B cell (primary cell): ENCODE data around the gene POMT1. TPM values are rescaled to one million over a fixed set of nuclear protein-coding genes. Genes with fewer than 3 reads are reported as not detected.

Source experiments
- ATAC-seq: fragments of 200-7000 bp; cut with Tn5 transposase; one replicate; pipeline ENCODE4 v1.10.0; 2021; ENCODE audit warnings: low read depth, mild to moderate bottlenecking, moderate number of reproducible peaks, moderate library complexity
- CTCF ChIA-PET: fragments of 350-600 bp; sonication (Branson Sonifier 250); formaldehyde crosslinking; loops from one replicate; lab custom pipeline; 2021; ENCODE audit warnings: antibody characterized with exemption, inconsistent platforms; lab: Charles Lee
- POLR2A ChIA-PET: fragments of 350-600 bp; sonication (Branson Sonifier 250); formaldehyde crosslinking; loops from one replicate; lab custom pipeline; 2021; ENCODE audit warnings: antibody characterized with exemption; lab: Charles Lee
- DNase-seq: peaks from one replicate; pipeline ENCODE4 v3.0.0; 2013
- H2AFZ ChIP-seq: 2 replicates; pipeline ENCODE4 v1.6.1; 2012; ENCODE audit warnings: mild to moderate bottlenecking, low read depth, low read length; ENCODE audit not compliant: insufficient read depth, poor library complexity, severe bottlenecking
- H3K27ac ChIP-seq, 2 donors: 1 replicate in 1 of 2; 2 replicates in 1 of 2; pipeline ENCODE4 v1.5.1; 2012 to 2013; ENCODE audit warnings: low read length in 2 of 2, mild to moderate bottlenecking in 2 of 2, moderate library complexity in 1 of 2
- H3K27me3 ChIP-seq, 4 experiments: fragments of 200-600 bp in 1 of 4; sonication (generic) in 1 of 4; replicated peaks in 1 of 4; 1 replicate in 2 of 4; 2 replicates in 2 of 4; pipeline versions ENCODE4 v1.6.1 to v1.7.0; 2013 to 2016; ENCODE audit warnings: low read length in 3 of 4, mild to moderate bottlenecking in 2 of 4, mixed read lengths in 1 of 4, moderate library complexity in 1 of 4; ENCODE audit not compliant: insufficient read depth in 4 of 4, control insufficient read depth in 3 of 4; ENCODE audit errors: control extremely low read depth in 1 of 4
- H3K36me3 ChIP-seq, 2 experiments: replicated peaks in 1 of 2; 1 replicate in 1 of 2; 2 replicates in 1 of 2; pipeline versions ENCODE4 v1.6.1 to v1.7.1; 2013; ENCODE audit warnings: low read length in 1 of 2; ENCODE audit not compliant: insufficient read depth in 2 of 2, control insufficient read depth in 1 of 2; ENCODE audit errors: control extremely low read depth in 1 of 2, extremely low read depth in 1 of 2
- H3K4me1 ChIP-seq, 2 donors: fragments of 200-600 bp in 1 of 2; sonication (generic) in 1 of 2; 1 replicate in 1 of 2; 2 replicates in 1 of 2; pipeline versions ENCODE4 v1.5.1 to v1.6.1; 2013 to 2017; ENCODE audit warnings: low read length in 2 of 2; ENCODE audit not compliant: control insufficient read depth in 2 of 2, insufficient read depth in 2 of 2
- H3K4me2 ChIP-seq: replicated peaks from 2 replicates; pipeline ENCODE3; 2012; ENCODE audit warnings: mild to moderate bottlenecking, low read depth, low read length; ENCODE audit not compliant: poor library complexity, severe bottlenecking
- H3K4me3 ChIP-seq, 5 experiments: fragments of 200-600 bp in 1 of 5; sonication (generic) in 1 of 5; 1 replicate in 3 of 5; 2 replicates in 2 of 5; pipeline versions ENCODE4 v1.5.1 to v1.7.0; 2011 to 2016; ENCODE audit warnings: low read length in 4 of 5, mild to moderate bottlenecking in 4 of 5, low read depth in 2 of 5, control low read depth in 1 of 5, moderate library complexity in 1 of 5; ENCODE audit not compliant: insufficient read depth in 1 of 5; ENCODE audit errors: control extremely low read depth in 1 of 5, extremely low read depth in 1 of 5
- H3K79me2 ChIP-seq: fragments of 200-600 bp; sonication (generic); one replicate; pipeline ENCODE4 v1.6.0; 2016; ENCODE audit warnings: low read length; ENCODE audit not compliant: control insufficient read depth, insufficient read depth
- H3K9ac ChIP-seq: fragments of 200-600 bp; sonication (generic); 2 replicates; pipeline ENCODE4 v1.6.1; 2017; ENCODE audit warnings: mild to moderate bottlenecking, low read length, moderate library complexity
- H3K9me3 ChIP-seq, 3 donors: one replicate each; pipeline versions ENCODE4 v1.6.1 to v1.7.1; 2013; ENCODE audit warnings: low read length in 2 of 3; ENCODE audit not compliant: control insufficient read depth in 2 of 3, insufficient read depth in 1 of 3; ENCODE audit errors: control extremely low read depth in 1 of 3
- H4K20me1 ChIP-seq: 2 replicates; pipeline ENCODE4 v1.6.0; 2012; ENCODE audit warnings: mild to moderate bottlenecking, low read length; ENCODE audit not compliant: insufficient read depth, control insufficient read depth, poor library complexity, severe bottlenecking
- H3K27ac Mint-ChIP-seq: one replicate; pipeline ENCODE4 v1.8.0; 2021; ENCODE audit warnings: mixed read lengths
- H3K27me3 Mint-ChIP-seq: one replicate; pipeline ENCODE4 v1.8.0; 2021; ENCODE audit warnings: mixed read lengths
- H3K4me1 Mint-ChIP-seq: one replicate; pipeline ENCODE4 v1.8.0; 2021; ENCODE audit warnings: mixed read lengths
- H3K4me3 Mint-ChIP-seq: one replicate; pipeline ENCODE4 v1.8.0; 2021; ENCODE audit warnings: mixed read lengths
- H3K9me3 Mint-ChIP-seq: one replicate; pipeline ENCODE4 v1.8.0; 2022; ENCODE audit warnings: mixed read lengths; ENCODE audit not compliant: insufficient read depth
- EZH2 ChIP-seq: IDR thresholded peaks from 2 replicates; pipeline ENCODE4 v1.6.1; 2012; ENCODE audit warnings: borderline replicate concordance, low read depth, mild to moderate bottlenecking, moderate library complexity, low read length; ENCODE audit not compliant: insufficient read depth, poor library complexity, severe bottlenecking
- WGBS: methylation state at CpG from one replicate; pipeline ENCODE4 v1.1.5; 2013; ENCODE audit warnings: missing lambda C conversion rate; ENCODE audit not compliant: insufficient coverage; 5-methylcytosine and 5-hydroxymethylcytosine counted together
- intact Hi-C: fragments of 100-400 bp; cut with micrococcal nuclease; formaldehyde crosslinking; loops from one replicate; pipeline ENCODE4 v1.10.0; 2022
- polyA plus RNA-seq: library from polyadenylated mRNA; depleted of rRNA; stranded (reverse); fragments of >200 nt; gene quantifications from 2 replicates; pipeline ENCODE4 v1.2.3, GENCODE V29; 2012
- total RNA-seq, 2 donors: library from RNA; stranded (reverse); fragments of 120-200 nt in 1 of 2; gene quantifications; 1 replicate in 1 of 2; 2 replicates in 1 of 2; pipeline versions ENCODE4 v1.2.3 to v1.2.4, GENCODE V29; 2013 to 2022
- TF ChIP-seq, protein P1 (sequence below): fragments of 200-600 bp; IDR thresholded peaks from one replicate; pipeline ENCODE4 v1.8.0; 2022; ENCODE audit warnings: antibody characterized with exemption, mild to moderate bottlenecking

The POMT1 gene
- total and polyA plus RNA-seq, 2 donors (not counting 1 experiment from before 2014, with no cell fraction given) = 41.9 to 42.0 TPM

DNA sequence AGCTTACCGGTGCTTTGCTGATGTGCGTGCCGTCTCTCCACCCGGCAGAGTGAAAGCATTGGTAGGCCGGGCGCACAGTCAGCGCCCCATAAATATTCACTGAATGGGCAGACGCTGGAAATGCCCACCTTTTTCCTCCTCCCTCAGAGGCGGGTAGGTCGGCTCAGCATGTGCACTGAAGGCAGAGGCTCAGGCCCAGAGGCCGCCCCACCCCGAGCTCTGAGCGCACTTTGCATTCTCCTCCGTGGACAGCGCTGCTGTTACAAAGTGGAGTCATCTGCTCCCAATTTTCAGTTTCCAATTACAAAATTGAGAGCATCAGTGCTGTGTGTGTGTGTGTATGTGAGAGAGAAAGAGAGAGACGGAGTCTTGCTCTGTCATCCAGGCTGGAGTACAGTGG is 17.8 kb downstream of the POMT1 start:
- H3K4me1 Mint-ChIP-seq = no peaks in the 10 kb centered on the region
- Histone ChIP-seq H3K27me3 (no peaks in the 10 kb centered on the region), H3K4me2 (no peak overlapping the region), H3K4me3 (no peak overlapping the region), H3K9ac (no peak overlapping the region), H3K4me1 (no peaks in the 10 kb centered on the region), H4K20me1 (no peaks in the 10 kb centered on the region), H2AFZ (no peak overlapping the region), H3K27ac (no peak overlapping the region), H3K36me3 (peaks cover 0 to 76% of the 10 kb centered on the region in 2 experiments), H3K79me2 (no peaks in the 10 kb centered on the region), H3K9me3 (peaks cover 0 to 13% (median 4%) of the 10 kb centered on the region in 3 donors)
- TF ChIP-seq, protein P1, sequence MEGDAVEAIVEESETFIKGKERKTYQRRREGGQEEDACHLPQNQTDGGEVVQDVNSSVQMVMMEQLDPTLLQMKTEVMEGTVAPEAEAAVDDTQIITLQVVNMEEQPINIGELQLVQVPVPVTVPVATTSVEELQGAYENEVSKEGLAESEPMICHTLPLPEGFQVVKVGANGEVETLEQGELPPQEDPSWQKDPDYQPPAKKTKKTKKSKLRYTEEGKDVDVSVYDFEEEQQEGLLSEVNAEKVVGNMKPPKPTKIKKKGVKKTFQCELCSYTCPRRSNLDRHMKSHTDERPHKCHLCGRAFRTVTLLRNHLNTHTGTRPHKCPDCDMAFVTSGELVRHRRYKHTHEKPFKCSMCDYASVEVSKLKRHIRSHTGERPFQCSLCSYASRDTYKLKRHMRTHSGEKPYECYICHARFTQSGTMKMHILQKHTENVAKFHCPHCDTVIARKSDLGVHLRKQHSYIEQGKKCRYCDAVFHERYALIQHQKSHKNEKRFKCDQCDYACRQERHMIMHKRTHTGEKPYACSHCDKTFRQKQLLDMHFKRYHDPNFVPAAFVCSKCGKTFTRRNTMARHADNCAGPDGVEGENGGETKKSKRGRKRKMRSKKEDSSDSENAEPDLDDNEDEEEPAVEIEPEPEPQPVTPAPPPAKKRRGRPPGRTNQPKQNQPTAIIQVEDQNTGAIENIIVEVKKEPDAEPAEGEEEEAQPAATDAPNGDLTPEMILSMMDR = no peak
- TF ChIP-seq EZH2 = no peak
- no peaks in the 10 kb centered on the region for H3K9me3 Mint-ChIP-seq
- intact Hi-C loops = no loop called here
- H3K27me3 Mint-ChIP-seq = no peaks in the 10 kb centered on the region
- WGBS = 89% methylated on average over 12 of the region's 16 CpGs
- ATAC-seq (no peak), DNase-seq (no peak)
- ChIA-PET POLR2A (no interaction called here), CTCF (no interaction called here)
- no peak overlapping the region for H3K27ac Mint-ChIP-seq
- no peak overlapping the region for H3K4me3 Mint-ChIP-seq

DNA sequence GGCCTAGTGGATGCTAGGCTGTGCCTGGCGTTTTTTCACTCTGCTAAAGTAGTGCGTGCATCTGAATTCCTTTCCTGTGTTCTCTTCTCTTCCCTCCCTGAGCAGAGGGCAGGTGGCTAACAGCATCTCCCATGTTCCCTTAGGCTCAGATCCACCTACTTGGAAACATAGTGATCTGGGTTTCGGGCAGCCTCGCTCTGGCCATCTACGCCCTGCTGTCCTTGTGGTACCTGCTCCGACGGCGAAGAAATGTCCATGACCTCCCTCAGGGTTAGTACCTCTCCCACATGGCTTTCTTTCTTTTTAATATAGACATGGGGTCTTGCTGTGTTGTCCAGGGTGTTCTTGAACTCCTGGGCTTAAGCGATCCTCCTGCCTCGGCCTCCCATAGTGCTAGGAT is 18.5 kb downstream of the POMT1 start:
- Histone ChIP-seq H4K20me1 (no peaks in the 10 kb centered on the region), H3K4me2 (no peak overlapping the region), H3K27ac (no peak overlapping the region), H3K79me2 (no peaks in the 10 kb centered on the region), H3K4me3 (no peak overlapping the region), H3K36me3 (peaks cover 0 to 79% of the 10 kb centered on the region in 2 experiments), H2AFZ (no peak overlapping the region), H3K9ac (no peak overlapping the region), H3K27me3 (no peaks in the 10 kb centered on the region), H3K4me1 (no peaks in the 10 kb centered on the region), H3K9me3 (peaks cover 0 to 6% (median 3%) of the 10 kb centered on the region in 3 donors)
- ATAC-seq = no peak
- Mint-ChIP-seq H3K4me3 (no peak overlapping the region), H3K9me3 (no peaks in the 10 kb centered on the region), H3K4me1 (no peaks in the 10 kb centered on the region), H3K27ac (no peak overlapping the region), H3K27me3 (no peaks in the 10 kb centered on the region)
- ChIA-PET CTCF (no interaction called here), POLR2A (no interaction called here)
- intact Hi-C loops = no loop called here
- no peak for DNase-seq
- TF ChIP-seq, protein P1 = no peak
- no peak for TF ChIP-seq EZH2
- 97% methylated on average over 5 of the region's 10 CpGs for WGBS
